GM21528 (cell line): Measurements from ENCODE around the gene SNX10.

ENCODE experiments used
- ATAC-seq: cut with Tn5 transposase; IDR thresholded peaks from one replicate; pipeline ENCODE4 v1.9.1; 2021; ENCODE audit warnings: mild to moderate bottlenecking, moderate library complexity; ENCODE audit not compliant: unreplicated experiment, low FRiP score

SNX10 gene

DNA sequence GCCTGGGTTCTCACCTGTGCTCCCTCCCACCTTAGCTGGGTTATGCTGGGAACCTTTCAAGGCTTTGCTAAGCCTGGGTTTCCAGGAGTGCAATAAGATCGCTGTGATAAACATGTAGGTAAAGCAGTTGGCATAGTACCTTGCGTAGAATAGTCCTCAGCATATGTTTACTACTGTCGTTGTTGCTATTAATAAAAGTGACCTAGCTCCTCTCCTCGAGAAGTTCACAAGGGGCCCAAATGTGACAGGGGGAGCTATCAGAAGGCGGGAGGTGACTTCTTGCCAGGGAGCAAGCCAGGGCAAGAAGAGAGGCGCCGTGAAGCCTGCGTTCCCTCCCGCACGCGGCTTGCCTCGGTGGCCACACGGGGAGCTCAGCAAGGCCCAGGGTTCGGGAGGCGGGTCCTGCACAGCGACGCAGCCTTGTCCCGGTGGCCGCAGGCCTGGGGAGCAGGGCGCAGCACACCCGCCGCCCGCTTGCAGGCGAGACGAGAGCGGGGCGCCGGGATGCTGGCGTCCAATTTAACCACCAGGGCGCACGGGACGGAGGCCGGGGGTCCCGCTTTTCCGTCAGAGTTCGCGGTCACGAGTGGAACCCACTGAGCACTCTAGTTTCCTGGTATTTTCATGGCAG lies 106.2 kb downstream of the SNX10 start:
- ATAC-seq = peak; percentile 25

- peak; percentile 56 for ATAC-seq
These were observed 106.7 kb downstream of the SNX10 start for GRCh38 chr7:26398427-26398755.

GRCh38 chr7:26398756-26399509 lies 107.3 kb downstream of the SNX10 start:
- peak; percentile 88 for ATAC-seq

GRCh38 chr7:26399736-26400135 lies 108.1 kb downstream of the SNX10 start:
- no peak for ATAC-seq

- no peak for ATAC-seq
These were observed 112.0 kb downstream of the SNX10 start for GRCh38 chr7:26403640-26404039.

GRCh38 chr7:26404189-26404996 lies 112.7 kb downstream of the SNX10 start:
- no peak for ATAC-seq

DNA sequence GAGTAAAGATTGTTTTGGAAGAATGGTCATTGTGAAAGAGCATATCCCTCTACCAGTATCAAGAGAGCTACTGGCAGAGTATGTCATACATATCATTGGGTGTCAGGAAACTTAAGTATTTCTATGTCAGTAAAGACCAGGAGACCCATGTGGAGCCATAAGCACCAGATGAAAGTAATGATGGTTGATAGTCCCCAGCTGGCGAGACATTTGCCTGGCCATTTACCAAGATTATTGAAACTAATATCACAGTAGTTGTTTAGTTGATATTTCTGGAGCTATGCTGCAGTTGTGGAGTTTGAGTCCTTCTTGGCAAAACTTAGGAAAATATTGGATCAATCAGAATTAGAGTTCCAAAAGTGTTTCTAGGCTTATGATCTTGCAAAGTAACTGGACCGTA lies 114.8 kb downstream of the SNX10 start:
- ATAC-seq = no peak

GRCh38 chr7:26409661-26410547 lies 118.2 kb downstream of the SNX10 start:
- ATAC-seq = no peak

DNA sequence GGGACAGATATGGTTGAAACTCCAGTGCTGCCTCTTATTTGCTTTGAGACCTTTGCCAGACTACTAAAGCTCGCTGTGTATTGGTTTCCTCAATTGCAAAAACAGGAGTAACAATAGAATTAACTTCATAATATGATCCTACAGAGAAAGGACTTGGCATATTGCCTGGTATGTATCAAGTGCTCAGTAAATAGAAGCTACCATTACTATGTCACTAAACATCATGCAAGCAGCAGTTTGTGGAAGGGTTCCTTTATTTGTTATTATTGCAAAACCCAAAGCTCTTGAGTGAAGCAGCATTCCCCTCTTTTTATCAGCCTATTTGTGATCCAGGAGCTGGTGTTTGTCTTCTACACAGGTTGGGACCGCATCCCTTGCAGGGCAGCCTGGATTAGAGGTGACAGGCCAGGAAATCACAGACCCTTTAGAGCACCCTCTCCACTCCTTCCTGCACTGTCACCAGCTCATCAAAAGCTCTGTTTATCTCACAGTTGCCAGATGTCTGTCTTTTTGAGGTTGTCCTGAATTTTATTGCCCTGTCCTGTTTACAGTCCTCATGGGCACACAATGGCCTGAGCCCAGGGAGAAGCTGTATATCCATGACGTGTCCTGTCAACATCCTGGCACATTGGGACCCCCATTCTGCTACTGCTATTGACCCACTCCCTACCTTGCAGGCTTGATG lies 121.5 kb downstream of the SNX10 start:
- no peak for ATAC-seq

DNA sequence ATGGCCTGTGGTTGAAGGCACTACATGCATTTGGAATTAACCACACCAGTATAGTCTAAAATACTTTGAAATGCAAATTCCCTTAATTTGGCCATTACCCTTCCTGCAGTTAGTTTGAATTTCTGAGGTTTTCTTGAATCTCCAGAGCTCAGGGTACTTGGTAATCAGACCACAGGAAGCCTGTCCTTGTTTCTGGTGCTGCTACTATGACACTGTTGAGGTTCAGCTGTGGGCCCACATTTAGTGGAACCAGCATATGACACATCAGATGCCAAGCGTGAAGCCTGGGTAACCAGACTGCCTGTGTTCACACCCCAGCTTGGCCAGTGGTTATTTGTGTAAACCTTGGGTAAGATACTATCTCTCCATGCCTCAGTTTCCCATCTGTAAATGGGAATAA lies 124.3 kb downstream of the SNX10 start:
- ATAC-seq = no peak

DNA sequence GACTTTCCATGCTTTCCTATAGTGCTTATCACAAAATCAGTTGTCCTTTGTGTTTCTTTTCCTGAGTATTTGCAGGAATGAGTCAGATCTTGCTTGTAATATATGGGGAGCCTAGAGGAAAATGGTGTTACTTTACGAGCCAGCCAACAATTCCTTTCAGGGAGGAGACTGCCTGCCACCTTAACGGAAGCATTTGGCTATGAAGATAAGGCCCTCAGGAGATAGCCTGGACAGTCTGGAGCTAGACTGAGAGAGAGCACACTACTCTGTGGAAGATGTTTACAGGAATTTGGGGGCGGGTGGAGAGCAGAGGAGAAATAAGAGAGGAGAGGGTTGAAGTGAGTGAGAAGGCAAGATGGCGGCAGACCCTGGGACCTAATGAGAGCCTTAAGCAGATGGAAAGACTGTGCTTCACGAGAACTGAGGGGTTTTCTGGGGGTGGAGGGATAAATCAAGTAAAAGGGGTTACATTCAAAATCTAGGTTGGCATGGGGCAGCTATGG lies 126.3 kb downstream of the SNX10 start:
- no peak for ATAC-seq

DNA sequence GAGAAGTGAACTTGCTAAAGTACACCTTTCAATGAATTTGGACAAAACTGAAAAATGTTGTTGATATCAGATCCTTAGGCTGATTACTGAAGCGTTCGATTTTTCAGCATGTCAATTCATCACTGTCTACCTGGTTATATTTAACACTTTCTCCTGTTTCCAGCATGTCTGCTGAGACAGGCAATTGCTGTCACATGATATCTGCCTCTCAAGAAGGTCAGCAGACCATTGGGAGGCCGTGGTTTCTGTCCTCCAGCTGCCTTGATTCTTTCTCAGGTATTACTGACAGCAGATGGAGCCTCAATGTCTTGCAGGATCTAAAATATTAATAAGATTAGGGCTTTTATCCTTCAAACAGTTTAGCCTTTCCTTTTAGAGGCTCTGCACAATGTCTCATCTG lies 127.5 kb downstream of the SNX10 start:
- ATAC-seq = no peak

GRCh38 chr7:26420422-26421019 lies 128.9 kb downstream of the SNX10 start:
- ATAC-seq = no peak

- no peak for ATAC-seq
These were observed 131.1 kb downstream of the SNX10 start for GRCh38 chr7:26422761-26423160.

GRCh38 chr7:26423436-26423835 lies 131.8 kb downstream of the SNX10 start:
- no peak for ATAC-seq
